Osteocyte (in vitro differentiated cells): ENCODE results near the gene NT5E. TPM values are rescaled to one million over a fixed set of nuclear protein-coding genes. Genes with fewer than 3 reads are reported as not detected.

ENCODE experiments used
- DNase-seq: peaks from one replicate; pipeline ENCODE4 v3.0.0; 2021; ENCODE audit warnings: mixed read lengths; ENCODE audit not compliant: unreplicated experiment; ENCODE audit errors: extremely low spot score
- H3K27ac Mint-ChIP-seq: one replicate; pipeline ENCODE4 v1.8.0; 2021; ENCODE audit warnings: mild to moderate bottlenecking, mixed read lengths; ENCODE audit not compliant: unreplicated experiment
- H3K27me3 Mint-ChIP-seq: one replicate; pipeline ENCODE4 v1.8.0; 2021; ENCODE audit warnings: mixed read lengths; ENCODE audit not compliant: unreplicated experiment
- H3K36me3 Mint-ChIP-seq: one replicate; pipeline ENCODE4 v1.8.0; 2021; ENCODE audit warnings: mixed read lengths; ENCODE audit not compliant: unreplicated experiment
- H3K4me1 Mint-ChIP-seq: one replicate; pipeline ENCODE4 v1.8.0; 2021; ENCODE audit warnings: mixed read lengths; ENCODE audit not compliant: unreplicated experiment
- H3K4me3 Mint-ChIP-seq: one replicate; pipeline ENCODE4 v1.8.0; 2021; ENCODE audit warnings: mild to moderate bottlenecking, moderate library complexity, mixed read lengths; ENCODE audit not compliant: unreplicated experiment
- H3K9me3 Mint-ChIP-seq: one replicate; pipeline ENCODE4 v1.8.0; 2021; ENCODE audit warnings: mixed read lengths; ENCODE audit not compliant: unreplicated experiment
- total RNA-seq: library from RNA; stranded (reverse); gene quantifications from 2 replicates; pipeline ENCODE4 v1.2.1, GENCODE V29; 2021
- TF ChIP-seq, protein P1 (sequence below): fragments of 200-600 bp; sonication (generic); IDR thresholded peaks from 2 replicates; pipeline ENCODE4 v1.5.0; 2021; ENCODE audit warnings: antibody characterized with exemption, mild to moderate bottlenecking, moderate library complexity

The NT5E gene
- total RNA-seq, 1 donor from 2014 or later, result 197 TPM

DNA sequence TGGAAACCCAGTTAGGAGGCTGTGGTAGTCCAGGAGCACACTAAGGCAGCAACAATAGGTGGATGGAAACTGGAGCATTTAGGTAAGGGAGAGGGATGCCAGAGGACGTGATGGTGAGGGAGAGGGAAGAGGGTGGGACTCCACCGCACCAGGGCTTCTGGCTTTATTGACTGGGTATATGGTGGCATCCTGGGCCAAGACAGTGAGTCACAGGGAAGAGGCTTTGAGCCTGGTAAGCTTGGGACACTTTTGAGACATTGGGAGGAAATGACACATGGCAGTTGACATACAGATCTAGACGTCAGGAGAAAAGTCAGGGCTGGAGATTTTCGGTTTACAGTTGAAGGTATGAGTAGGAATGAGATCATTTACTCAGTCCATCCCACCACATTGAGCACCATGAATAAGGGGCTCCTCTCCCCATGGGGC, 14.9 kb downstream of the NT5E start:
- no peak for DNase-seq

DNA sequence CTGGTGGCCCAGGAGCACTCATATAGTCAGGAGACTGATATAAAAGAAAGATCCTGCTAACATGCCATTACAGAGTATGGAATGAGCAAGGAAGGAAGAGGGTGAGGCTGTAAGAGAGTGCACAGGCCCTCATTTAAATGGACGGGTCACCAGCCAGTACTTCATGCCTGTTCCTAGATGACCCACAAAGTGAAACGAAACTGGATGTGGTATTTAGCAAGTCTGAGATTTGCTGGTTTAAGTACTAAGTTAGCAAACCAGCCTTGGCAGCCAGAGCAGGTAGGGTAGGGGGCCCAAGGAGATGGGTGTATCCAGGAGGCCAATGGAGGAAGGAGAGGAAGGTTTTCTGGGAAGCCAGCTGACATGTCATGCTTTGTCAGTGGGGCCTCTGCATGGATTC, 15.9 kb downstream of the NT5E start:
- Mint-ChIP-seq H3K27ac (peak overlapping the region; percentile 99), H3K27me3 (no peaks in the 10 kb centered on the region), H3K9me3 (no peaks in the 10 kb centered on the region), H3K4me1 (peaks cover 82% of the 10 kb centered on the region), H3K36me3 (peaks cover 30% of the 10 kb centered on the region), H3K4me3 (no peak overlapping the region)
- TF ChIP-seq, protein P1, sequence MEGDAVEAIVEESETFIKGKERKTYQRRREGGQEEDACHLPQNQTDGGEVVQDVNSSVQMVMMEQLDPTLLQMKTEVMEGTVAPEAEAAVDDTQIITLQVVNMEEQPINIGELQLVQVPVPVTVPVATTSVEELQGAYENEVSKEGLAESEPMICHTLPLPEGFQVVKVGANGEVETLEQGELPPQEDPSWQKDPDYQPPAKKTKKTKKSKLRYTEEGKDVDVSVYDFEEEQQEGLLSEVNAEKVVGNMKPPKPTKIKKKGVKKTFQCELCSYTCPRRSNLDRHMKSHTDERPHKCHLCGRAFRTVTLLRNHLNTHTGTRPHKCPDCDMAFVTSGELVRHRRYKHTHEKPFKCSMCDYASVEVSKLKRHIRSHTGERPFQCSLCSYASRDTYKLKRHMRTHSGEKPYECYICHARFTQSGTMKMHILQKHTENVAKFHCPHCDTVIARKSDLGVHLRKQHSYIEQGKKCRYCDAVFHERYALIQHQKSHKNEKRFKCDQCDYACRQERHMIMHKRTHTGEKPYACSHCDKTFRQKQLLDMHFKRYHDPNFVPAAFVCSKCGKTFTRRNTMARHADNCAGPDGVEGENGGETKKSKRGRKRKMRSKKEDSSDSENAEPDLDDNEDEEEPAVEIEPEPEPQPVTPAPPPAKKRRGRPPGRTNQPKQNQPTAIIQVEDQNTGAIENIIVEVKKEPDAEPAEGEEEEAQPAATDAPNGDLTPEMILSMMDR, result no peak
- DNase-seq, result no peak

More for the DNA sequence above, 14.9 kb downstream of the NT5E start:
- Mint-ChIP-seq H3K4me3 (peak overlapping the region; percentile 50), H3K9me3 (no peaks in the 10 kb centered on the region), H3K36me3 (peaks cover 27% of the 10 kb centered on the region), H3K27ac (peak overlapping the region; percentile 99), H3K27me3 (no peaks in the 10 kb centered on the region), H3K4me1 (peaks cover 85% of the 10 kb centered on the region)
- TF ChIP-seq, protein P1, result no peak

DNA sequence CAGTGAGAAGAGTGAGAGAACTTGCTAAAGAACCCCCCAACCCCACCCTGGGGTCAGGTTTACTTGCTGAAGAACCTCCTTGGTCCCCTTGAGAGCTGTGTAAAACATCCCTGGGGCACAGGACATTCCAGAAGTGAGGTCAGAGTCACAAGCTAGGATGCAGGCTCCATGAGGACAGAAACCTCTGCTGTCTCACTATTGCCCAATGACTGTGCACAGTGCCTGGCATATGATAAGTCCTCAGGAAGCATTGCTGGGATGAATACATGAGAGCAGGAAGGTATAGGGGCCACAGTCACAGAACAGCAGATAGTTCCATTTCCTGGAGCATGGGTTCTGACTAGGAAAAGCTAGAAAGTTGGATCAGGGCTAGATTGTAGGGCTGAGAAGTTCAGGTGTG, 18.4 kb downstream of the NT5E start:
- peaks cover 76% of the 10 kb centered on the region for H3K4me1 Mint-ChIP-seq
- no peak overlapping the region for H3K4me3 Mint-ChIP-seq
- H3K27ac Mint-ChIP-seq, result peak overlapping the region; percentile 82
- no peak for DNase-seq
- H3K36me3 Mint-ChIP-seq, result peaks cover 31% of the 10 kb centered on the region
- TF ChIP-seq, protein P1, result no peak
- H3K27me3 Mint-ChIP-seq, result no peaks in the 10 kb centered on the region
- no peaks in the 10 kb centered on the region for H3K9me3 Mint-ChIP-seq

- peaks cover 73% of the 10 kb centered on the region for H3K4me1 Mint-ChIP-seq
- peak overlapping the region; percentile 54 for H3K27ac Mint-ChIP-seq
- H3K36me3 Mint-ChIP-seq, result peaks cover 40% of the 10 kb centered on the region
- no peak for DNase-seq
- no peak overlapping the region for H3K4me3 Mint-ChIP-seq
- TF ChIP-seq, protein P1, result no peak
- H3K27me3 Mint-ChIP-seq, result no peaks in the 10 kb centered on the region
- H3K9me3 Mint-ChIP-seq, result no peaks in the 10 kb centered on the region
These were observed 19.6 kb downstream of the NT5E start for GRCh38 chr6:85469276-85470022.

DNA sequence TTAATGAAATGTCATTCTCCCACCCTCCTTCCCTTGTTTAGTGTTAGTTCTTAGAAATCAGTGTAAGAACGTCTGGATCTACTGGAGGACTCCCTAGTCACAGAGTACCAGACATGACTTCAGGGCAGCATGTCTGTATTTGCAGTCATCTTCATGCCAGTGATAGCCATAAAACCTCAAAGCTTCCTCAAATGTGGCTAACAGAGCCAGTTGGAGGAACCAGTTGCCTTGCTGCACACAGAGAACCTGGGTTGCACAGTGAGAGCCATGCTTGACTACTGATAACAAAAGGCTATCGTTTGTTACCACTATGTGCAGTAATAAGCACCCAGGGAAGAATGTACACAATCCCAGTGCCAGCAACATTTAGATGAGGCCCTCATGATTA, 20.1 kb downstream of the NT5E start:
- no peak overlapping the region for H3K4me3 Mint-ChIP-seq
- no peaks in the 10 kb centered on the region for H3K27me3 Mint-ChIP-seq
- TF ChIP-seq, protein P1, result no peak
- peaks cover 71% of the 10 kb centered on the region for H3K4me1 Mint-ChIP-seq
- H3K9me3 Mint-ChIP-seq, result no peaks in the 10 kb centered on the region
- H3K27ac Mint-ChIP-seq, result peak overlapping the region; percentile 54
- DNase-seq, result no peak
- H3K36me3 Mint-ChIP-seq, result peaks cover 41% of the 10 kb centered on the region
